GM23338 (cell line): ENCODE measurements around the gene AGR2. TPM values are rescaled to one million over a fixed set of nuclear protein-coding genes. Genes with fewer than 3 reads are reported as not detected.

ENCODE experiments used
- ATAC-seq: fragments of 200-7000 bp; cut with Tn5 transposase; 3 replicates; pipeline ENCODE4 v1.9.1; 2020
- DNase-seq: peaks from one replicate; pipeline ENCODE4 v3.0.0-alpha.2; 2015; ENCODE audit warnings: low spot score
- H2AFZ ChIP-seq: fragments of 200-600 bp; sonication (generic); 2 replicates; pipeline ENCODE4 v1.8.0; 2016; ENCODE audit warnings: antibody characterized with exemption, mild to moderate bottlenecking, moderate library complexity
- H3F3A ChIP-seq: fragments of 200-600 bp; sonication (generic); replicated peaks from 2 replicates; pipeline ENCODE4 v1.8.0; 2017; ENCODE audit warnings: antibody characterized with exemption, mixed run types, low read depth
- H3K27ac ChIP-seq: fragments of 200-600 bp; sonication (generic); 2 replicates; pipeline ENCODE4 v1.6.1; 2016; ENCODE audit warnings: low read depth
- H3K27me3 ChIP-seq: fragments of 200-600 bp; sonication (generic); 2 replicates; pipeline ENCODE4 v1.8.0; 2016; ENCODE audit warnings: mild to moderate bottlenecking, mixed run types, moderate library complexity; ENCODE audit not compliant: insufficient read depth
- H3K36me3 ChIP-seq: fragments of 200-600 bp; sonication (generic); 2 replicates; pipeline ENCODE4 v1.8.0; 2016; ENCODE audit warnings: mild to moderate bottlenecking; ENCODE audit not compliant: insufficient read depth
- H3K4me1 ChIP-seq: fragments of 200-600 bp; sonication (generic); 2 replicates; pipeline ENCODE4 v1.8.0; 2016; ENCODE audit warnings: mild to moderate bottlenecking, moderate library complexity; ENCODE audit not compliant: insufficient read depth
- H3K4me2 ChIP-seq: fragments of 200-600 bp; sonication (generic); 2 replicates; pipeline ENCODE4 v1.7.1; 2017; ENCODE audit warnings: mixed run types
- H3K4me3 ChIP-seq: fragments of 200-600 bp; sonication (generic); 2 replicates; pipeline ENCODE4 v1.6.1; 2016; ENCODE audit warnings: mixed run types
- H3K79me2 ChIP-seq: fragments of 200-600 bp; sonication (generic); replicated peaks from 2 replicates; pipeline ENCODE4 v1.8.0; 2017; ENCODE audit warnings: mild to moderate bottlenecking; ENCODE audit not compliant: insufficient read depth
- H3K9me2 ChIP-seq: fragments of 200-600 bp; sonication (generic); 2 replicates; pipeline ENCODE4 v1.8.0; 2017; ENCODE audit not compliant: insufficient read depth
- H4K20me1 ChIP-seq: fragments of 200-600 bp; sonication (generic); replicated peaks from 2 replicates; pipeline ENCODE4 v1.8.0; 2017; ENCODE audit warnings: mild to moderate bottlenecking; ENCODE audit not compliant: insufficient read depth
- H3K27ac Mint-ChIP-seq: 2 replicates; pipeline ENCODE4 v1.8.0; 2020; ENCODE audit warnings: inconsistent platforms, mild to moderate bottlenecking, moderate library complexity, mixed read lengths
- H3K27me3 Mint-ChIP-seq: 3 replicates; pipeline ENCODE4 v1.8.0; 2022; ENCODE audit warnings: low read depth, mild to moderate bottlenecking, moderate library complexity, mixed read lengths, inconsistent platforms; ENCODE audit not compliant: insufficient read depth, poor library complexity
- H3K36me3 Mint-ChIP-seq: 3 replicates; pipeline ENCODE4 v1.8.0; 2021; ENCODE audit warnings: low read depth, mild to moderate bottlenecking, inconsistent platforms, moderate library complexity, mixed read lengths
- H3K4me1 Mint-ChIP-seq: 3 replicates; pipeline ENCODE4 v1.8.0; 2020; ENCODE audit warnings: mild to moderate bottlenecking, inconsistent platforms, mixed read lengths
- H3K4me3 Mint-ChIP-seq: 3 replicates; pipeline ENCODE4 v1.8.0; 2021; ENCODE audit warnings: moderate library complexity, mild to moderate bottlenecking, inconsistent platforms, mixed read lengths
- H3K9me3 Mint-ChIP-seq: 3 replicates; pipeline ENCODE4 v1.8.0; 2020; ENCODE audit warnings: moderate library complexity, mild to moderate bottlenecking, inconsistent platforms, mixed read lengths
- CREB1 ChIP-seq: fragments of 250-450 bp; sonication (Bioruptor Pico); IDR thresholded peaks from 2 replicates; pipeline ENCODE4 v1.5.0; 2020; ENCODE audit warnings: low read depth, mild to moderate bottlenecking, moderate library complexity
- CTCF ChIP-seq, 2 experiments: fragments of 200-600 bp in 1 of 2; sonication (generic) in 1 of 2; conservative IDR thresholded peaks; 2 replicates each; pipeline versions ENCODE4 v1.5.1 to v1.6.1; 2016 to 2017; ENCODE audit warnings: antibody characterized with exemption in 2 of 2, low read depth in 2 of 2, mild to moderate bottlenecking in 2 of 2, moderate library complexity in 1 of 2
- ETS1 ChIP-seq: IDR thresholded peaks from 2 replicates; pipeline ENCODE4 v1.6.1; 2016; ENCODE audit warnings: antibody characterized with exemption
- EZH2 ChIP-seq: fragments of 200-600 bp; sonication (generic); IDR thresholded peaks from one replicate; pipeline ENCODE4 v1.8.0; 2017; ENCODE audit warnings: antibody characterized with exemption, mild to moderate bottlenecking, low read depth; ENCODE audit not compliant: unreplicated experiment
- EZH2phosphoT487 ChIP-seq: fragments of 200-600 bp; sonication (generic); IDR thresholded peaks from one replicate; pipeline ENCODE4 v1.8.1; 2018; ENCODE audit warnings: antibody characterized with exemption; ENCODE audit not compliant: unreplicated experiment
- JUNB ChIP-seq: IDR thresholded peaks from one replicate; pipeline ENCODE4 v1.6.1; 2016; ENCODE audit warnings: antibody characterized with exemption; ENCODE audit not compliant: unreplicated experiment
- NANOG ChIP-seq: IDR thresholded peaks from 2 replicates; pipeline ENCODE4 v1.6.1; 2016; ENCODE audit warnings: antibody characterized with exemption, borderline replicate concordance
- POLR2AphosphoS5 ChIP-seq: IDR thresholded peaks from 2 replicates; pipeline ENCODE4 v1.6.1; 2016; ENCODE audit warnings: antibody characterized with exemption, low read depth
- REST ChIP-seq: IDR thresholded peaks from one replicate; pipeline ENCODE4 v1.6.1; 2018; ENCODE audit warnings: antibody characterized with exemption; ENCODE audit not compliant: unreplicated experiment
- STAT1 ChIP-seq: IDR thresholded peaks from one replicate; pipeline ENCODE4 v1.6.1; 2016; ENCODE audit warnings: antibody characterized with exemption; ENCODE audit not compliant: unreplicated experiment
- ZNF114 ChIP-seq: fragments of 250-450 bp; sonication (Bioruptor Pico); IDR thresholded peaks from 2 replicates; pipeline ENCODE4 v1.5.0; 2020; ENCODE audit warnings: mild to moderate bottlenecking, moderate library complexity
- ZNF331 ChIP-seq: fragments of 250-450 bp; sonication (Bioruptor Pico); IDR thresholded peaks from 2 replicates; pipeline ENCODE4 v1.5.0; 2020; ENCODE audit warnings: low read depth, mild to moderate bottlenecking, moderate library complexity
- ZNF462 ChIP-seq: fragments of 250-450 bp; sonication (Bioruptor Pico); IDR thresholded peaks from 2 replicates; pipeline ENCODE4 v1.5.0; 2020; ENCODE audit warnings: mild to moderate bottlenecking, moderate library complexity
- polyA plus RNA-seq: library from polyadenylated mRNA; unstranded; fragments of >200 nt; fragmentation: Nextera tagmentation; extraction: Ambion mirVana; gene quantifications from 2 replicates; pipeline ENCODE4 v1.2.1, GENCODE V29; 2016
- total RNA-seq: library from RNA; depleted of rRNA; stranded (reverse); fragments of >200 nt; shearing (Covaris generic); gene quantifications from 2 replicates; pipeline ENCODE4 v1.2.3, GENCODE V29; 2014

The AGR2 gene
- total and polyA plus RNA-seq, 2 experiments from 2014 or later, result not detected

GRCh38 chr7:16786257-16786656, 18.5 kb downstream of the AGR2 start:
- Histone ChIP-seq H3K79me2 (no peaks in the 10 kb centered on the region), H3K27ac (no peak overlapping the region), H3K4me3 (no peak overlapping the region), H3K27me3 (no peaks in the 10 kb centered on the region), H4K20me1 (no peaks in the 10 kb centered on the region), H2AFZ (no peak overlapping the region), H3K4me2 (no peak overlapping the region), H3K4me1 (no peaks in the 10 kb centered on the region), H3F3A (no peaks in the 10 kb centered on the region), H3K9me2 (no peaks in the 10 kb centered on the region), H3K36me3 (no peaks in the 10 kb centered on the region)
- no peaks in the 10 kb centered on the region; the same call in 2 of the 3 replicates for H3K9me3 Mint-ChIP-seq
- TF ChIP-seq ZNF462 (no peak), JUNB (no peak), ZNF331 (CRISPR knock-in tag) (no peak), STAT1 (no peak), CTCF (conservative IDR thresholded peaks at IDR 0.05; ENCODE audit: low read depth in 2 of 2) (no peak), EZH2 (no peak), REST (no peak), ETS1 (no peak), ZNF114 (no peak), POLR2AphosphoS5 (no peak), NANOG (no peak), EZH2phosphoT487 (no peak), CREB1 (CRISPR knock-in tag) (no peak)
- no peak for ATAC-seq
- no peaks in the 10 kb centered on the region for H3K27me3 Mint-ChIP-seq
- no peaks in the 10 kb centered on the region; the same call in 2 of the 3 replicates for H3K4me1 Mint-ChIP-seq
- no peak overlapping the region for H3K27ac Mint-ChIP-seq
- H3K4me3 Mint-ChIP-seq, result no peak overlapping the region
- no peak for DNase-seq
- peaks cover 3% of the 10 kb centered on the region; the same call in 1 of the 3 replicates for H3K36me3 Mint-ChIP-seq
